GM19328 (cell line): ENCODE measurements around the gene OR2M4.
A peak's percentile ranks its signal among the peaks of the same experiment; 100 is the strongest.
"Not testable (repeated sequence)": the region's sequence is repeated elsewhere in the genome, so short reads cannot be mapped to it uniquely, and the experiment has no call there.

Experiments
- ATAC-seq: cut with Tn5 transposase; IDR thresholded peaks from one replicate; pipeline ENCODE4 v1.9.1; 2021; ENCODE audit warnings: mild to moderate bottlenecking, moderate library complexity; ENCODE audit not compliant: unreplicated experiment

OR2M4 gene

GRCh38 chr1:248231117-248231516 is at the start of gene OR2M4:
TSS of gene OR2M4 (plus strand) at chr1:248231417. CDS start at chr1:248238929, 7,512 bp downstream.
- no peak for ATAC-seq

GRCh38 chr1:248183996-248184395 is 47.2 kb upstream of the OR2M4 start:
- ATAC-seq: no peak

- ATAC-seq: no peak
Measured at GRCh38 chr1:248187363-248187762, 43.9 kb upstream of the OR2M4 start.

- no peak for ATAC-seq
Measured at GRCh38 chr1:248189026-248189425, 42.2 kb upstream of the OR2M4 start.

GRCh38 chr1:248194117-248194516 is 37.1 kb upstream of the OR2M4 start:
- ATAC-seq: no peak

GRCh38 chr1:248196965-248197364 is 34.3 kb upstream of the OR2M4 start, which contains the start of gene OR2M3:
TSS of gene OR2M3 (plus strand) at chr1:248197265. CDS start at chr1:248203068, 5,803 bp downstream.
- no peak for ATAC-seq

GRCh38 chr1:248215880-248216279 is 15.3 kb upstream of the OR2M4 start:
- no peak for ATAC-seq

GRCh38 chr1:248225537-248225936 is 5.7 kb upstream of the OR2M4 start:
- ATAC-seq: no peak

GRCh38 chr1:248229360-248229908 is 1.8 kb upstream of the OR2M4 start:
- ATAC-seq: no peak

- ATAC-seq: no peak
Measured at GRCh38 chr1:248239478-248239877, 8.3 kb downstream of the OR2M4 start.

GRCh38 chr1:248243204-248243603 is 12.0 kb downstream of the OR2M4 start:
- peak; percentile 83 for ATAC-seq

- ATAC-seq: not testable (repeated sequence)
Measured at GRCh38 chr1:248259309-248259708, 28.1 kb downstream of the OR2M4 start.

GRCh38 chr1:248268178-248268577 is 37.0 kb downstream of the OR2M4 start:
- no peak for ATAC-seq

- not testable (repeated sequence) for ATAC-seq
Measured at GRCh38 chr1:248273225-248273624, 42.0 kb downstream of the OR2M4 start.

GRCh38 chr1:248277876-248278275 is 46.7 kb downstream of the OR2M4 start, which contains the start of gene OR2T33:
TSS of gene OR2T33 (minus strand) at chr1:248277976. CDS start at chr1:248273814, 4,162 bp downstream.
- ATAC-seq: no peak

GRCh38 chr1:248288391-248288790 is 57.2 kb downstream of the OR2M4 start:
- ATAC-seq: no peak
